Ovary (tissue), 3 donors: ENCODE data around the gene REXO4.

Experiments used
- POLR2A ChIP-seq: fragments of 450-650 bp; IDR thresholded peaks from one replicate; pipeline ENCODE4 v1.6.1; 2017; ENCODE audit warnings: antibody characterized with exemption, mild to moderate bottlenecking, moderate library complexity
- TF ChIP-seq, protein P1 (sequence below), 3 donors: fragments of 450-650 bp in 2 of 3; fragments of 200-600 bp in 1 of 3; IDR thresholded peaks; one replicate each; pipeline versions ENCODE4 v1.5.1 to v1.8.0; 2016 to 2022; ENCODE audit warnings: antibody characterized with exemption in 3 of 3, mild to moderate bottlenecking in 1 of 3
- donor health status: DM: no; HTN: no; CAD: no.

DNA sequence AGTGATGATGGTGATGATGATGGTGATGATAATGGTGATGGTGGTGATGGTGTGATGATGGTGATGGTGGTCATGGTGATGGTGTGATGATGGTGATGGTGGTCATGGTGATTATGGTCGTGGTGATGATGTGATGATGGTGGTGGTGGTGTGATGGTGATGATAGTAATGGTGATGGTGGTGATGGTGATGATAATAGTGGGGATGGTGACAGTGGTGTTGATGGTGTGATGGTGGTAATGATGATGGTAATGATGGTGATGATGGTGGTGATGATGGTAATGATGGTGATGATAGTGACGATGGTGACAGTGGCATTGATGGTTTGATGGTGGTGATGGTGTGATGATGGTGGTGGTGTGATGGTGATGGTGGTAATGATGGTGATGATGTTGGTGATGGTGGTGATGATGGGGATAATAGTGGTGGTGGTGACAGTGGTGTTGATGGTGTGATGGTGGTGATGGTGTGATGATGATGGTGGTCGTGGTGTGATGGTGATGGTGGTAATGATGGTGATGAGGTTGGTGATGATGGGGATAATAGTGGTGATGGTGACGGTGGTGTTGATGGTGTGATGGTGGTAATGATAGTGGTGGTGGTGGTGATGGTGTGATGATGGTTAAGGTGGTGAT lies 35.2 kb downstream of the REXO4 start:
- TF ChIP-seq, protein P1, sequence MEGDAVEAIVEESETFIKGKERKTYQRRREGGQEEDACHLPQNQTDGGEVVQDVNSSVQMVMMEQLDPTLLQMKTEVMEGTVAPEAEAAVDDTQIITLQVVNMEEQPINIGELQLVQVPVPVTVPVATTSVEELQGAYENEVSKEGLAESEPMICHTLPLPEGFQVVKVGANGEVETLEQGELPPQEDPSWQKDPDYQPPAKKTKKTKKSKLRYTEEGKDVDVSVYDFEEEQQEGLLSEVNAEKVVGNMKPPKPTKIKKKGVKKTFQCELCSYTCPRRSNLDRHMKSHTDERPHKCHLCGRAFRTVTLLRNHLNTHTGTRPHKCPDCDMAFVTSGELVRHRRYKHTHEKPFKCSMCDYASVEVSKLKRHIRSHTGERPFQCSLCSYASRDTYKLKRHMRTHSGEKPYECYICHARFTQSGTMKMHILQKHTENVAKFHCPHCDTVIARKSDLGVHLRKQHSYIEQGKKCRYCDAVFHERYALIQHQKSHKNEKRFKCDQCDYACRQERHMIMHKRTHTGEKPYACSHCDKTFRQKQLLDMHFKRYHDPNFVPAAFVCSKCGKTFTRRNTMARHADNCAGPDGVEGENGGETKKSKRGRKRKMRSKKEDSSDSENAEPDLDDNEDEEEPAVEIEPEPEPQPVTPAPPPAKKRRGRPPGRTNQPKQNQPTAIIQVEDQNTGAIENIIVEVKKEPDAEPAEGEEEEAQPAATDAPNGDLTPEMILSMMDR (IDR thresholded peaks at IDR 0.05), result no peak
- TF ChIP-seq POLR2A, result no peak
